ENCODE data around the gene SNX9.
"Not testable (repeated sequence)": the region's sequence is repeated elsewhere in the genome, so short reads cannot be mapped to it uniquely, and the experiment has no call there.

SNX9 gene

GRCh38 chr6:157955675-157956074 is 132.6 kb downstream of the SNX9 start:
- no peak for DNase-seq (ENCODE audit: low read depth)

- no peak for DNase-seq (ENCODE audit: low read depth)
These were observed 133.2 kb downstream of the SNX9 start for GRCh38 chr6:157956171-157956730.

- no peak for DNase-seq (ENCODE audit: low read depth)
These were observed 136.6 kb downstream of the SNX9 start for GRCh38 chr6:157959451-157960227.

- no peak for DNase-seq (ENCODE audit: low read depth)
These were observed 138.2 kb downstream of the SNX9 start for GRCh38 chr6:157961153-157961831.

GRCh38 chr6:157961832-157962575 is 139.0 kb downstream of the SNX9 start:
- DNase-seq (ENCODE audit: low read depth): no peak

- DNase-seq (ENCODE audit: low read depth): peak; percentile 89
These were observed 139.7 kb downstream of the SNX9 start for GRCh38 chr6:157962601-157963302.

- peak; percentile 68 for DNase-seq (ENCODE audit: low read depth)
These were observed 141.1 kb downstream of the SNX9 start for GRCh38 chr6:157964100-157964499.

GRCh38 chr6:157965387-157965786 is 142.3 kb downstream of the SNX9 start:
- no peak for DNase-seq (ENCODE audit: low read depth)

- no peak for DNase-seq (ENCODE audit: low read depth)
These were observed 143.5 kb downstream of the SNX9 start for GRCh38 chr6:157966589-157966977.

- no peak for DNase-seq (ENCODE audit: low read depth)
These were observed 144.0 kb downstream of the SNX9 start for GRCh38 chr6:157967020-157967419.

GRCh38 chr6:157967486-157967885 is 144.4 kb downstream of the SNX9 start:
- DNase-seq (ENCODE audit: low read depth): no peak

GRCh38 chr6:157972177-157972576 is 149.1 kb downstream of the SNX9 start:
- DNase-seq (ENCODE audit: low read depth): not testable (repeated sequence)

GRCh38 chr6:157974341-157974894 is 151.4 kb downstream of the SNX9 start:
- DNase-seq (ENCODE audit: low read depth): no peak

GRCh38 chr6:157974967-157975366 is 151.9 kb downstream of the SNX9 start:
- DNase-seq (ENCODE audit: low read depth): no peak

GRCh38 chr6:157975456-157975855 is 152.4 kb downstream of the SNX9 start:
- no peak for DNase-seq (ENCODE audit: low read depth)

GRCh38 chr6:157976345-157977175 is 153.5 kb downstream of the SNX9 start:
- no peak for DNase-seq (ENCODE audit: low read depth)

GRCh38 chr6:157977176-157977804 is 154.2 kb downstream of the SNX9 start:
- DNase-seq (ENCODE audit: low read depth): no peak

GRCh38 chr6:157978021-157978783 is 155.2 kb downstream of the SNX9 start:
- DNase-seq (ENCODE audit: low read depth): peak; percentile 83
